Smooth muscle cell (in vitro differentiated cells): ENCODE data around the gene SKP2. TPM values are rescaled to one million over a fixed set of nuclear protein-coding genes. Genes with fewer than 3 reads are reported as not detected.
"Not testable (repeated sequence)": the region's sequence is repeated elsewhere in the genome, so short reads cannot be mapped to it uniquely, and the experiment has no call there.

ENCODE experiments used
- DNase-seq: peaks from one replicate; lab custom pipeline; 2025; ENCODE audit not compliant: unreplicated experiment; lab: John Stamatoyannopoulos, UW
- H2AFZ ChIP-seq: fragments of 200-600 bp; sonication (generic); 2 replicates; pipeline ENCODE4 v1.6.0; 2016; ENCODE audit warnings: antibody characterized with exemption, low read depth, mild to moderate bottlenecking
- H3F3A ChIP-seq: fragments of 200-600 bp; sonication (generic); 2 replicates; pipeline ENCODE4 v1.6.0; 2017; ENCODE audit warnings: antibody characterized with exemption, low read depth
- H3K27ac ChIP-seq: fragments of 200-600 bp; sonication (generic); 2 replicates; pipeline ENCODE4 v1.5.1; 2016; ENCODE audit warnings: low read depth, mild to moderate bottlenecking
- H3K27me3 ChIP-seq: fragments of 200-600 bp; sonication (generic); 2 replicates; pipeline ENCODE4 v1.6.1; 2016; ENCODE audit warnings: low read depth, mild to moderate bottlenecking
- H3K36me3 ChIP-seq: fragments of 200-600 bp; sonication (generic); 2 replicates; pipeline ENCODE4 v1.5.1; 2016; ENCODE audit warnings: low read depth
- H3K4me1 ChIP-seq: fragments of 200-600 bp; sonication (generic); 2 replicates; pipeline ENCODE4 v1.5.1; 2016; ENCODE audit warnings: low read depth
- H3K4me2 ChIP-seq: fragments of 200-600 bp; sonication (generic); 2 replicates; pipeline ENCODE4 v1.6.0; 2016; ENCODE audit warnings: mild to moderate bottlenecking
- H3K4me3 ChIP-seq: fragments of 200-600 bp; sonication (generic); 2 replicates; pipeline ENCODE4 v1.5.1; 2016; ENCODE audit warnings: mild to moderate bottlenecking
- H3K79me2 ChIP-seq: fragments of 200-600 bp; sonication (generic); 2 replicates; pipeline ENCODE4 v1.6.0; 2016; ENCODE audit warnings: low read depth, mild to moderate bottlenecking
- H3K9ac ChIP-seq: fragments of 200-600 bp; sonication (generic); 2 replicates; pipeline ENCODE4 v1.6.0; 2016; ENCODE audit warnings: low read depth
- H3K9me3 ChIP-seq: fragments of 200-600 bp; sonication (generic); replicated peaks from 2 replicates; pipeline ENCODE4 v1.5.1; 2016; ENCODE audit warnings: low read depth
- H4K20me1 ChIP-seq: fragments of 200-600 bp; sonication (generic); 2 replicates; pipeline ENCODE4 v1.6.0; 2016; ENCODE audit warnings: low read depth
- CTCF ChIP-seq: fragments of 200-600 bp; sonication (generic); IDR thresholded peaks from 2 replicates; pipeline ENCODE4 v1.5.1; 2017; ENCODE audit warnings: borderline replicate concordance, mild to moderate bottlenecking, antibody characterized with exemption; ENCODE audit not compliant: insufficient read depth, poor library complexity, severe bottlenecking
- WGBS: methylation state at CpG from one replicate; pipeline ENCODE4 v1.1.7; 2016; ENCODE audit warnings: low lambda C conversion rate; 5-methylcytosine and 5-hydroxymethylcytosine counted together
- polyA plus RNA-seq: library from polyadenylated mRNA; unstranded; fragments of >200 nt; fragmentation: Nextera tagmentation; extraction: Ambion mirVana; gene quantifications from 2 replicates; pipeline ENCODE4 v1.2.1, GENCODE V29; 2016
- total RNA-seq: library from RNA; depleted of rRNA; stranded (reverse); fragments of >200 nt; gene quantifications from 2 replicates; pipeline ENCODE4 v1.2.3, GENCODE V29; 2014

SKP2 gene
- total and polyA plus RNA-seq, 2 experiments from 2014 or later: 38.8 to 53.8 TPM

- DNase-seq: no peak
- no peaks in the 10 kb centered on the region for H3K9me3 ChIP-seq
- no peak for TF ChIP-seq CTCF
- H3F3A ChIP-seq: no peaks in the 10 kb centered on the region
- peaks cover 10% of the 10 kb centered on the region for H3K4me1 ChIP-seq
- H3K36me3 ChIP-seq: no peaks in the 10 kb centered on the region
- no peak overlapping the region for H3K9ac ChIP-seq
- no peak overlapping the region for H3K4me3 ChIP-seq
- H4K20me1 ChIP-seq: no peaks in the 10 kb centered on the region
- no peaks in the 10 kb centered on the region for H3K79me2 ChIP-seq
- WGBS: 96% methylated on average over 3 of the region's 3 CpGs
- H2AFZ ChIP-seq: no peak overlapping the region
- H3K27ac ChIP-seq: no peak overlapping the region
- no peak overlapping the region for H3K4me2 ChIP-seq
- H3K27me3 ChIP-seq: no peaks in the 10 kb centered on the region
Measured at GRCh38 chr5:36178524-36178890, 26.6 kb downstream of the SKP2 start.

GRCh38 chr5:36179950-36180349 is 28.0 kb downstream of the SKP2 start:
- H2AFZ ChIP-seq: no peak overlapping the region
- H3K27me3 ChIP-seq: no peaks in the 10 kb centered on the region
- no peaks in the 10 kb centered on the region for H4K20me1 ChIP-seq
- WGBS: 85% methylated on average over 4 of the region's 4 CpGs
- no peak overlapping the region for H3K9ac ChIP-seq
- DNase-seq: no peak
- no peak overlapping the region for H3K27ac ChIP-seq
- no peak overlapping the region for H3K4me2 ChIP-seq
- H3K36me3 ChIP-seq: no peaks in the 10 kb centered on the region
- H3F3A ChIP-seq: no peaks in the 10 kb centered on the region
- no peak overlapping the region for H3K4me3 ChIP-seq
- H3K79me2 ChIP-seq: no peaks in the 10 kb centered on the region
- H3K4me1 ChIP-seq: peaks cover 10% of the 10 kb centered on the region
- H3K9me3 ChIP-seq: no peaks in the 10 kb centered on the region
- TF ChIP-seq CTCF: no peak

- H2AFZ ChIP-seq: no peak overlapping the region
- no peak for TF ChIP-seq CTCF
- no peak overlapping the region for H3K27ac ChIP-seq
- 90% methylated on average over 2 of the region's 2 CpGs for WGBS
- H3K27me3 ChIP-seq: no peaks in the 10 kb centered on the region
- no peak for DNase-seq
- H3K4me3 ChIP-seq: no peak overlapping the region
- H3K4me2 ChIP-seq: no peak overlapping the region
- H4K20me1 ChIP-seq: no peaks in the 10 kb centered on the region
- no peaks in the 10 kb centered on the region for H3K9me3 ChIP-seq
- H3K79me2 ChIP-seq: no peaks in the 10 kb centered on the region
- H3K9ac ChIP-seq: no peak overlapping the region
- peaks cover 10% of the 10 kb centered on the region for H3K4me1 ChIP-seq
- no peaks in the 10 kb centered on the region for H3F3A ChIP-seq
- H3K36me3 ChIP-seq: no peaks in the 10 kb centered on the region
Measured at GRCh38 chr5:36180556-36181350, 28.8 kb downstream of the SKP2 start.

- Histone ChIP-seq H4K20me1 (no peaks in the 10 kb centered on the region), H3K79me2 (no peaks in the 10 kb centered on the region), H3K9me3 (no peaks in the 10 kb centered on the region), H3K9ac (no peak overlapping the region), H3K27ac (no peak overlapping the region), H2AFZ (no peak overlapping the region), H3K4me2 (no peak overlapping the region), H3K27me3 (no peaks in the 10 kb centered on the region), H3K36me3 (no peaks in the 10 kb centered on the region), H3F3A (no peaks in the 10 kb centered on the region), H3K4me1 (peaks cover 10% of the 10 kb centered on the region), H3K4me3 (no peak overlapping the region)
- no peak for DNase-seq
- TF ChIP-seq CTCF: no peak
- WGBS: 96% methylated on average over 2 of the region's 2 CpGs
Measured at GRCh38 chr5:36181774-36182173, 29.9 kb downstream of the SKP2 start.

GRCh38 chr5:36184408-36184807 is 32.5 kb downstream of the SKP2 start:
- WGBS: 98% methylated on average over 3 of the region's 4 CpGs
- not testable (repeated sequence) for DNase-seq, H3K79me2 ChIP-seq, H3F3A ChIP-seq, H4K20me1 ChIP-seq, H3K4me1 ChIP-seq, H3K4me3 ChIP-seq, H2AFZ ChIP-seq, H3K27me3 ChIP-seq, H3K9ac ChIP-seq, H3K4me2 ChIP-seq, H3K27ac ChIP-seq, H3K9me3 ChIP-seq, H3K36me3 ChIP-seq
